B cell (primary cell): ENCODE data around the gene AP4M1. TPM values are rescaled to one million over a fixed set of nuclear protein-coding genes. Genes with fewer than 3 reads are reported as not detected.

Experiments
- ATAC-seq: fragments of 200-7000 bp; cut with Tn5 transposase; one replicate; pipeline ENCODE4 v1.10.0; 2021; ENCODE audit warnings: low read depth, mild to moderate bottlenecking, moderate number of reproducible peaks, moderate library complexity
- CTCF ChIA-PET: fragments of 350-600 bp; sonication (Branson Sonifier 250); formaldehyde crosslinking; loops from one replicate; lab custom pipeline; 2021; ENCODE audit warnings: antibody characterized with exemption, inconsistent platforms; lab: Charles Lee
- POLR2A ChIA-PET: fragments of 350-600 bp; sonication (Branson Sonifier 250); formaldehyde crosslinking; loops from one replicate; lab custom pipeline; 2021; ENCODE audit warnings: antibody characterized with exemption; lab: Charles Lee
- DNase-seq: peaks from one replicate; pipeline ENCODE4 v3.0.0; 2013
- H2AFZ ChIP-seq: 2 replicates; pipeline ENCODE4 v1.6.1; 2012; ENCODE audit warnings: mild to moderate bottlenecking, low read depth, low read length; ENCODE audit not compliant: insufficient read depth, poor library complexity, severe bottlenecking
- H3K27ac ChIP-seq, 2 donors: 1 replicate in 1 of 2; 2 replicates in 1 of 2; pipeline ENCODE4 v1.5.1; 2012 to 2013; ENCODE audit warnings: low read length in 2 of 2, mild to moderate bottlenecking in 2 of 2, moderate library complexity in 1 of 2
- H3K27me3 ChIP-seq, 4 experiments: fragments of 200-600 bp in 1 of 4; sonication (generic) in 1 of 4; replicated peaks in 1 of 4; 1 replicate in 2 of 4; 2 replicates in 2 of 4; pipeline versions ENCODE4 v1.6.1 to v1.7.0; 2013 to 2016; ENCODE audit warnings: low read length in 3 of 4, mild to moderate bottlenecking in 2 of 4, mixed read lengths in 1 of 4, moderate library complexity in 1 of 4; ENCODE audit not compliant: insufficient read depth in 4 of 4, control insufficient read depth in 3 of 4; ENCODE audit errors: control extremely low read depth in 1 of 4
- H3K36me3 ChIP-seq, 2 experiments: replicated peaks in 1 of 2; 1 replicate in 1 of 2; 2 replicates in 1 of 2; pipeline versions ENCODE4 v1.6.1 to v1.7.1; 2013; ENCODE audit warnings: low read length in 1 of 2; ENCODE audit not compliant: insufficient read depth in 2 of 2, control insufficient read depth in 1 of 2; ENCODE audit errors: control extremely low read depth in 1 of 2, extremely low read depth in 1 of 2
- H3K4me1 ChIP-seq, 2 donors: fragments of 200-600 bp in 1 of 2; sonication (generic) in 1 of 2; 1 replicate in 1 of 2; 2 replicates in 1 of 2; pipeline versions ENCODE4 v1.5.1 to v1.6.1; 2013 to 2017; ENCODE audit warnings: low read length in 2 of 2; ENCODE audit not compliant: control insufficient read depth in 2 of 2, insufficient read depth in 2 of 2
- H3K4me2 ChIP-seq: replicated peaks from 2 replicates; pipeline ENCODE3; 2012; ENCODE audit warnings: mild to moderate bottlenecking, low read depth, low read length; ENCODE audit not compliant: poor library complexity, severe bottlenecking
- H3K4me3 ChIP-seq, 5 experiments: fragments of 200-600 bp in 1 of 5; sonication (generic) in 1 of 5; 1 replicate in 3 of 5; 2 replicates in 2 of 5; pipeline versions ENCODE4 v1.5.1 to v1.7.0; 2011 to 2016; ENCODE audit warnings: low read length in 4 of 5, mild to moderate bottlenecking in 4 of 5, low read depth in 2 of 5, control low read depth in 1 of 5, moderate library complexity in 1 of 5; ENCODE audit not compliant: insufficient read depth in 1 of 5; ENCODE audit errors: control extremely low read depth in 1 of 5, extremely low read depth in 1 of 5
- H3K79me2 ChIP-seq: fragments of 200-600 bp; sonication (generic); one replicate; pipeline ENCODE4 v1.6.0; 2016; ENCODE audit warnings: low read length; ENCODE audit not compliant: control insufficient read depth, insufficient read depth
- H3K9ac ChIP-seq: fragments of 200-600 bp; sonication (generic); 2 replicates; pipeline ENCODE4 v1.6.1; 2017; ENCODE audit warnings: mild to moderate bottlenecking, low read length, moderate library complexity
- H3K9me3 ChIP-seq, 3 donors: one replicate each; pipeline versions ENCODE4 v1.6.1 to v1.7.1; 2013; ENCODE audit warnings: low read length in 2 of 3; ENCODE audit not compliant: control insufficient read depth in 2 of 3, insufficient read depth in 1 of 3; ENCODE audit errors: control extremely low read depth in 1 of 3
- H4K20me1 ChIP-seq: 2 replicates; pipeline ENCODE4 v1.6.0; 2012; ENCODE audit warnings: mild to moderate bottlenecking, low read length; ENCODE audit not compliant: insufficient read depth, control insufficient read depth, poor library complexity, severe bottlenecking
- H3K27ac Mint-ChIP-seq: one replicate; pipeline ENCODE4 v1.8.0; 2021; ENCODE audit warnings: mixed read lengths
- H3K27me3 Mint-ChIP-seq: one replicate; pipeline ENCODE4 v1.8.0; 2021; ENCODE audit warnings: mixed read lengths
- H3K4me1 Mint-ChIP-seq: one replicate; pipeline ENCODE4 v1.8.0; 2021; ENCODE audit warnings: mixed read lengths
- H3K4me3 Mint-ChIP-seq: one replicate; pipeline ENCODE4 v1.8.0; 2021; ENCODE audit warnings: mixed read lengths
- H3K9me3 Mint-ChIP-seq: one replicate; pipeline ENCODE4 v1.8.0; 2022; ENCODE audit warnings: mixed read lengths; ENCODE audit not compliant: insufficient read depth
- EZH2 ChIP-seq: IDR thresholded peaks from 2 replicates; pipeline ENCODE4 v1.6.1; 2012; ENCODE audit warnings: borderline replicate concordance, low read depth, mild to moderate bottlenecking, moderate library complexity, low read length; ENCODE audit not compliant: insufficient read depth, poor library complexity, severe bottlenecking
- WGBS: methylation state at CpG from one replicate; pipeline ENCODE4 v1.1.5; 2013; ENCODE audit warnings: missing lambda C conversion rate; ENCODE audit not compliant: insufficient coverage; 5-methylcytosine and 5-hydroxymethylcytosine counted together
- intact Hi-C: fragments of 100-400 bp; cut with micrococcal nuclease; formaldehyde crosslinking; loops from one replicate; pipeline ENCODE4 v1.10.0; 2022
- polyA plus RNA-seq: library from polyadenylated mRNA; depleted of rRNA; stranded (reverse); fragments of >200 nt; gene quantifications from 2 replicates; pipeline ENCODE4 v1.2.3, GENCODE V29; 2012
- total RNA-seq, 2 donors: library from RNA; stranded (reverse); fragments of 120-200 nt in 1 of 2; gene quantifications; 1 replicate in 1 of 2; 2 replicates in 1 of 2; pipeline versions ENCODE4 v1.2.3 to v1.2.4, GENCODE V29; 2013 to 2022
- TF ChIP-seq, protein P1 (sequence below): fragments of 200-600 bp; IDR thresholded peaks from one replicate; pipeline ENCODE4 v1.8.0; 2022; ENCODE audit warnings: antibody characterized with exemption, mild to moderate bottlenecking

The AP4M1 gene
- total and polyA plus RNA-seq, 2 donors (not counting 1 experiment from before 2014, with no cell fraction given) = 9.0 to 17.6 TPM

- peak; percentile 90 for ATAC-seq
- POLR2A ChIA-PET = interaction anchor here (0.6 to 1.0 kb wide), 4 partner anchors 13 to 1628 kb away, joined by 3 read pairs; partner anchors contain the start of genes AP4M1 and MCM7
- H3K9me3 Mint-ChIP-seq = no peaks in the 10 kb centered on the region
Observed at GRCh38 chr7:100088621-100089457, 12.6 kb upstream of the AP4M1 start, which contains the start of gene COPS6. Gene COPS6 (plus strand): TSS chr7:100088969. CDS start chr7:100088991, 22 bp downstream.

More at GRCh38 chr7:100088621-100089457, 12.6 kb upstream of the AP4M1 start, which contains the start of gene COPS6:
- CTCF ChIA-PET = interaction anchor here (0.6 kb wide), 1 partner anchor 42 kb away, joined by 3 read pairs; no protein-coding TSS in a partner anchor
- Histone ChIP-seq H3K36me3 (peaks cover 0 to 34% of the 10 kb centered on the region in 2 experiments), H3K27me3 (no peaks in the 10 kb centered on the region), H3K79me2 (peaks cover 14% of the 10 kb centered on the region), H3K27ac (peak within 1 kb of the TSS; percentile 66 to 77), H3K4me2 (peak within 1 kb of the TSS; percentile 84), H4K20me1 (peaks cover 13% of the 10 kb centered on the region), H3K4me3 (peak within 1 kb of the TSS; percentile 68 to 91 (median 74)), H3K4me1 (peaks cover 14 to 18% of the 10 kb centered on the region in 2 donors), H2AFZ (peak within 1 kb of the TSS; percentile 92), H3K9ac (peak within 1 kb of the TSS; percentile 79), H3K9me3 (no peaks in the 10 kb centered on the region)
- intact Hi-C loops = loop anchor here (1.0 to 10.0 kb wide), 5 partner anchors 8 to 586 kb away; partner anchors contain the start of genes GNB2, MOSPD3, ZKSCAN5 and ZNF3
- peak within 1 kb of the TSS; percentile 93 for H3K4me3 Mint-ChIP-seq
- no peaks in the 10 kb centered on the region for H3K27me3 Mint-ChIP-seq
- DNase-seq = peak; percentile 90
- TF ChIP-seq EZH2 = no peak
- TF ChIP-seq, protein P1, sequence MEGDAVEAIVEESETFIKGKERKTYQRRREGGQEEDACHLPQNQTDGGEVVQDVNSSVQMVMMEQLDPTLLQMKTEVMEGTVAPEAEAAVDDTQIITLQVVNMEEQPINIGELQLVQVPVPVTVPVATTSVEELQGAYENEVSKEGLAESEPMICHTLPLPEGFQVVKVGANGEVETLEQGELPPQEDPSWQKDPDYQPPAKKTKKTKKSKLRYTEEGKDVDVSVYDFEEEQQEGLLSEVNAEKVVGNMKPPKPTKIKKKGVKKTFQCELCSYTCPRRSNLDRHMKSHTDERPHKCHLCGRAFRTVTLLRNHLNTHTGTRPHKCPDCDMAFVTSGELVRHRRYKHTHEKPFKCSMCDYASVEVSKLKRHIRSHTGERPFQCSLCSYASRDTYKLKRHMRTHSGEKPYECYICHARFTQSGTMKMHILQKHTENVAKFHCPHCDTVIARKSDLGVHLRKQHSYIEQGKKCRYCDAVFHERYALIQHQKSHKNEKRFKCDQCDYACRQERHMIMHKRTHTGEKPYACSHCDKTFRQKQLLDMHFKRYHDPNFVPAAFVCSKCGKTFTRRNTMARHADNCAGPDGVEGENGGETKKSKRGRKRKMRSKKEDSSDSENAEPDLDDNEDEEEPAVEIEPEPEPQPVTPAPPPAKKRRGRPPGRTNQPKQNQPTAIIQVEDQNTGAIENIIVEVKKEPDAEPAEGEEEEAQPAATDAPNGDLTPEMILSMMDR = no peak
- peak within 1 kb of the TSS; percentile 96 for H3K27ac Mint-ChIP-seq
- under 1% methylated on average over 53 of the region's 68 CpGs for WGBS
- peaks cover 19% of the 10 kb centered on the region for H3K4me1 Mint-ChIP-seq
